ENCODE measurements around the gene CDK9. TPM values are rescaled to one million over a fixed set of nuclear protein-coding genes. Genes with fewer than 3 reads are reported as not detected.

CDK9 gene
- total RNA-seq, 4 donors from 2014 or later, result 60.7 to 96.3 (median 70.7) TPM

- WGBS, 2 donors, result 59 to 71% methylated on average over 8 to 9 of the region's 9 CpGs
- DNase-seq (ENCODE audit: low spot score in 2 of 2), result no peak
- intact Hi-C loops (cut with DNase I; ENCODE audit: low total_unique reads), result no loop called here
- TF ChIP-seq POLR2A (IDR thresholded peaks at IDR 0.05), result no peak
- TF ChIP-seq, protein P1, sequence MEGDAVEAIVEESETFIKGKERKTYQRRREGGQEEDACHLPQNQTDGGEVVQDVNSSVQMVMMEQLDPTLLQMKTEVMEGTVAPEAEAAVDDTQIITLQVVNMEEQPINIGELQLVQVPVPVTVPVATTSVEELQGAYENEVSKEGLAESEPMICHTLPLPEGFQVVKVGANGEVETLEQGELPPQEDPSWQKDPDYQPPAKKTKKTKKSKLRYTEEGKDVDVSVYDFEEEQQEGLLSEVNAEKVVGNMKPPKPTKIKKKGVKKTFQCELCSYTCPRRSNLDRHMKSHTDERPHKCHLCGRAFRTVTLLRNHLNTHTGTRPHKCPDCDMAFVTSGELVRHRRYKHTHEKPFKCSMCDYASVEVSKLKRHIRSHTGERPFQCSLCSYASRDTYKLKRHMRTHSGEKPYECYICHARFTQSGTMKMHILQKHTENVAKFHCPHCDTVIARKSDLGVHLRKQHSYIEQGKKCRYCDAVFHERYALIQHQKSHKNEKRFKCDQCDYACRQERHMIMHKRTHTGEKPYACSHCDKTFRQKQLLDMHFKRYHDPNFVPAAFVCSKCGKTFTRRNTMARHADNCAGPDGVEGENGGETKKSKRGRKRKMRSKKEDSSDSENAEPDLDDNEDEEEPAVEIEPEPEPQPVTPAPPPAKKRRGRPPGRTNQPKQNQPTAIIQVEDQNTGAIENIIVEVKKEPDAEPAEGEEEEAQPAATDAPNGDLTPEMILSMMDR (IDR thresholded peaks at IDR 0.05), result no peak
- no peak overlapping the region for H3K4me3 ChIP-seq (ENCODE audit: low read depth, poor library complexity, severe bottlenecking)
These were observed 23.2 kb downstream of the CDK9 start for GRCh38 chr9:127809002-127809539.

DNA sequence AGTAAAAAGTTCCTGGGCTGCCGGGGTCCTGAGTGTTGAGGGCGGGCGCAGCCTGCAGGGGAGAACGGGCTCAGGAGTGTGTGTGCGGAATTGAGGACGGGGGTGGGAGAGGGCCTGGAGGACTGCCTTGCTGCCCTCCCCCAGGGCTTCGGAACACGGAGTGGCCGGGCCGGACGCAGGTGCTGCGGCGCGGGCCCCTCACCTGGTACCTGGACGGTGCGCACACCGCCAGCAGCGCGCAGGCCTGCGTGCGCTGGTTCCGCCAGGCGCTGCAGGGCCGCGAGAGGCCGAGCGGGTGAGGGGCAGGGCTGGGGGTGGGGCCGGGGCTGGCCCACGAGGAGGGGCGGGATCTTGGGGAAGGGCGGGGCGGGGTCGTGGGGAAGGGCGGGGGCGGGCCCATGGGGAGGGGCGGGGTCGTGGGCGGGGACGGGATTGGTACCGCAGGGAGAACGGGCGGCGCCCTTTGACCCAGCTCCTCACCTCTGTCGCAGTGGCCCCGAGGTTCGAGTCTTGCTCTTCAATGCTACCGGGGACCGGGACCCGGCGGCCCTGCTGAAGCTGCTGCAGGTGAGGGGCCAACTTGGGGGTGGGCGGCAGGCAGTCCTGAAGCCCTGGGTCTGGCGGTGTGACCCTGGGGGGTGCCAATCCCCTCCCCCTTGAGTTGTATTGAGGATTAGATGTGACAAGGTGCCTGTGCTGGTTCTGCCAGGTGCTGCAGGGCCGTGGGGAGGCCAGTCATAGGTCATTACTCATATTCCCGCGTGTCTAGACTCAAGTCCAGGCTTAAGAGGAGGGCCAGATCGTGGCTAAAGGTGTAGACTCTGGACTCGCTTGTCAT lies 23.9 kb downstream of the CDK9 start:
- H3K4me3 ChIP-seq (ENCODE audit: low read depth, poor library complexity, severe bottlenecking), result no peak overlapping the region
- 36 to 52% methylated on average over 22 to 47 of the region's 57 CpGs for WGBS, 2 donors
- TF ChIP-seq, protein P1 (IDR thresholded peaks at IDR 0.05), result no peak
- TF ChIP-seq POLR2A (IDR thresholded peaks at IDR 0.05), result no peak
- no peak for DNase-seq (ENCODE audit: low spot score in 2 of 2)
- intact Hi-C loops (cut with DNase I; ENCODE audit: low total_unique reads), result no loop called here

- H3K4me3 ChIP-seq (ENCODE audit: low read depth, poor library complexity, severe bottlenecking), result no peak overlapping the region
- no peak for DNase-seq (ENCODE audit: low spot score in 2 of 2)
- intact Hi-C loops (cut with DNase I; ENCODE audit: low total_unique reads), result no loop called here
- no peak for TF ChIP-seq POLR2A (IDR thresholded peaks at IDR 0.05)
- TF ChIP-seq, protein P1 (IDR thresholded peaks at IDR 0.05), result no peak
- 95% methylated on average over 9 to 10 of the region's 10 CpGs for WGBS, 2 donors
These were observed 24.7 kb downstream of the CDK9 start for GRCh38 chr9:127810378-127811187.

- no peak overlapping the region for H3K4me3 ChIP-seq (ENCODE audit: low read depth, poor library complexity, severe bottlenecking)
- intact Hi-C loops (cut with DNase I; ENCODE audit: low total_unique reads), result no loop called here
- no peak for DNase-seq (ENCODE audit: low spot score in 2 of 2)
- TF ChIP-seq, protein P1 (IDR thresholded peaks at IDR 0.05), result no peak
- no peak for TF ChIP-seq POLR2A (IDR thresholded peaks at IDR 0.05)
- 88 to 95% methylated on average over 6 of the region's 6 CpGs for WGBS, 2 donors
These were observed 26.2 kb downstream of the CDK9 start for GRCh38 chr9:127812011-127812410.

GRCh38 chr9:127812936-127813675 lies 27.3 kb downstream of the CDK9 start:
- WGBS, 2 donors, result 87 to 90% methylated on average over 16 to 19 of the region's 19 CpGs
- DNase-seq (ENCODE audit: low spot score in 2 of 2), result no peak
- intact Hi-C loops (cut with DNase I; ENCODE audit: low total_unique reads), result no loop called here

More at GRCh38 chr9:127812936-127813675, 27.3 kb downstream of the CDK9 start:
- TF ChIP-seq, protein P1 (IDR thresholded peaks at IDR 0.05), result no peak
- TF ChIP-seq POLR2A (IDR thresholded peaks at IDR 0.05), result no peak
- no peak overlapping the region for H3K4me3 ChIP-seq (ENCODE audit: low read depth, poor library complexity, severe bottlenecking)
